ENCODE measurements around the gene TFB1M. TPM values are rescaled to one million over a fixed set of nuclear protein-coding genes. Genes with fewer than 3 reads are reported as not detected.

The TFB1M gene
- total and polyA plus RNA-seq, 9 of the 15 experiments (the other 6 are each of a cell fraction or from before 2014, with no cell fraction given) = 34.6 to 145 (median 40.4) TPM

DNA sequence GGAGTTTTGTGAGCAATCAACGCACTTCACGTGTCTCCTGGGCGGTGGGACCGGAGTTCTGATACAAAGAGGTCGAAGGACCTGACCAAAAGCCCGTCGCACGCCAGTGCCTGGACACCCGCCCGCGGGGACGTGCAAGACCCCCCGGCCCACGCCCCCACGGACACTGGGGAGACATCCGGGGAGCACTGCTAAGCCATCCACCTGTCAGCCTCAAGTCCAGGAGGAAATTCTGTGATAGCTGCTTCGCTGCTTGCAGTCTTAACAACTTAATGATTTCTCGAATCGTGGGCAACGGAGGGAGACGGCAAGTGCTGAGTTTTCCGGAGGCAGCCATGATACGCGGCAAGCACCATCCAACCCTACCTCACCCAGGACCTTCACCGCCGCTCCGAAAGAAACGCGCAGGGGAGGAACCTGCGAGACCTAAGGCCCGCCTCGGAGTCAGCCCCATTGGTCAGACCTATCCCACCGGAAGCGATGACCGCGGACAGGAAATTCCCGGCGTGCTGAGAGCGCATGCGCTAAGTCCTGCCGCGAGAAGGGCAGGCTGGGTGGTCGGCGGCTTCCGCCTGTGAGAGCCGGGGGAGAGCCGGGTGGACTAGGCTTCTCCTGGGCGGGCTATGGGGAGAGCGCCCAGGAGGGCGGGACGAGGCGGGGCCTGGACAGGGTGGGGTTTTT is at the start of gene TFB1M (continued):
- TF ChIP-seq, protein P1, sequence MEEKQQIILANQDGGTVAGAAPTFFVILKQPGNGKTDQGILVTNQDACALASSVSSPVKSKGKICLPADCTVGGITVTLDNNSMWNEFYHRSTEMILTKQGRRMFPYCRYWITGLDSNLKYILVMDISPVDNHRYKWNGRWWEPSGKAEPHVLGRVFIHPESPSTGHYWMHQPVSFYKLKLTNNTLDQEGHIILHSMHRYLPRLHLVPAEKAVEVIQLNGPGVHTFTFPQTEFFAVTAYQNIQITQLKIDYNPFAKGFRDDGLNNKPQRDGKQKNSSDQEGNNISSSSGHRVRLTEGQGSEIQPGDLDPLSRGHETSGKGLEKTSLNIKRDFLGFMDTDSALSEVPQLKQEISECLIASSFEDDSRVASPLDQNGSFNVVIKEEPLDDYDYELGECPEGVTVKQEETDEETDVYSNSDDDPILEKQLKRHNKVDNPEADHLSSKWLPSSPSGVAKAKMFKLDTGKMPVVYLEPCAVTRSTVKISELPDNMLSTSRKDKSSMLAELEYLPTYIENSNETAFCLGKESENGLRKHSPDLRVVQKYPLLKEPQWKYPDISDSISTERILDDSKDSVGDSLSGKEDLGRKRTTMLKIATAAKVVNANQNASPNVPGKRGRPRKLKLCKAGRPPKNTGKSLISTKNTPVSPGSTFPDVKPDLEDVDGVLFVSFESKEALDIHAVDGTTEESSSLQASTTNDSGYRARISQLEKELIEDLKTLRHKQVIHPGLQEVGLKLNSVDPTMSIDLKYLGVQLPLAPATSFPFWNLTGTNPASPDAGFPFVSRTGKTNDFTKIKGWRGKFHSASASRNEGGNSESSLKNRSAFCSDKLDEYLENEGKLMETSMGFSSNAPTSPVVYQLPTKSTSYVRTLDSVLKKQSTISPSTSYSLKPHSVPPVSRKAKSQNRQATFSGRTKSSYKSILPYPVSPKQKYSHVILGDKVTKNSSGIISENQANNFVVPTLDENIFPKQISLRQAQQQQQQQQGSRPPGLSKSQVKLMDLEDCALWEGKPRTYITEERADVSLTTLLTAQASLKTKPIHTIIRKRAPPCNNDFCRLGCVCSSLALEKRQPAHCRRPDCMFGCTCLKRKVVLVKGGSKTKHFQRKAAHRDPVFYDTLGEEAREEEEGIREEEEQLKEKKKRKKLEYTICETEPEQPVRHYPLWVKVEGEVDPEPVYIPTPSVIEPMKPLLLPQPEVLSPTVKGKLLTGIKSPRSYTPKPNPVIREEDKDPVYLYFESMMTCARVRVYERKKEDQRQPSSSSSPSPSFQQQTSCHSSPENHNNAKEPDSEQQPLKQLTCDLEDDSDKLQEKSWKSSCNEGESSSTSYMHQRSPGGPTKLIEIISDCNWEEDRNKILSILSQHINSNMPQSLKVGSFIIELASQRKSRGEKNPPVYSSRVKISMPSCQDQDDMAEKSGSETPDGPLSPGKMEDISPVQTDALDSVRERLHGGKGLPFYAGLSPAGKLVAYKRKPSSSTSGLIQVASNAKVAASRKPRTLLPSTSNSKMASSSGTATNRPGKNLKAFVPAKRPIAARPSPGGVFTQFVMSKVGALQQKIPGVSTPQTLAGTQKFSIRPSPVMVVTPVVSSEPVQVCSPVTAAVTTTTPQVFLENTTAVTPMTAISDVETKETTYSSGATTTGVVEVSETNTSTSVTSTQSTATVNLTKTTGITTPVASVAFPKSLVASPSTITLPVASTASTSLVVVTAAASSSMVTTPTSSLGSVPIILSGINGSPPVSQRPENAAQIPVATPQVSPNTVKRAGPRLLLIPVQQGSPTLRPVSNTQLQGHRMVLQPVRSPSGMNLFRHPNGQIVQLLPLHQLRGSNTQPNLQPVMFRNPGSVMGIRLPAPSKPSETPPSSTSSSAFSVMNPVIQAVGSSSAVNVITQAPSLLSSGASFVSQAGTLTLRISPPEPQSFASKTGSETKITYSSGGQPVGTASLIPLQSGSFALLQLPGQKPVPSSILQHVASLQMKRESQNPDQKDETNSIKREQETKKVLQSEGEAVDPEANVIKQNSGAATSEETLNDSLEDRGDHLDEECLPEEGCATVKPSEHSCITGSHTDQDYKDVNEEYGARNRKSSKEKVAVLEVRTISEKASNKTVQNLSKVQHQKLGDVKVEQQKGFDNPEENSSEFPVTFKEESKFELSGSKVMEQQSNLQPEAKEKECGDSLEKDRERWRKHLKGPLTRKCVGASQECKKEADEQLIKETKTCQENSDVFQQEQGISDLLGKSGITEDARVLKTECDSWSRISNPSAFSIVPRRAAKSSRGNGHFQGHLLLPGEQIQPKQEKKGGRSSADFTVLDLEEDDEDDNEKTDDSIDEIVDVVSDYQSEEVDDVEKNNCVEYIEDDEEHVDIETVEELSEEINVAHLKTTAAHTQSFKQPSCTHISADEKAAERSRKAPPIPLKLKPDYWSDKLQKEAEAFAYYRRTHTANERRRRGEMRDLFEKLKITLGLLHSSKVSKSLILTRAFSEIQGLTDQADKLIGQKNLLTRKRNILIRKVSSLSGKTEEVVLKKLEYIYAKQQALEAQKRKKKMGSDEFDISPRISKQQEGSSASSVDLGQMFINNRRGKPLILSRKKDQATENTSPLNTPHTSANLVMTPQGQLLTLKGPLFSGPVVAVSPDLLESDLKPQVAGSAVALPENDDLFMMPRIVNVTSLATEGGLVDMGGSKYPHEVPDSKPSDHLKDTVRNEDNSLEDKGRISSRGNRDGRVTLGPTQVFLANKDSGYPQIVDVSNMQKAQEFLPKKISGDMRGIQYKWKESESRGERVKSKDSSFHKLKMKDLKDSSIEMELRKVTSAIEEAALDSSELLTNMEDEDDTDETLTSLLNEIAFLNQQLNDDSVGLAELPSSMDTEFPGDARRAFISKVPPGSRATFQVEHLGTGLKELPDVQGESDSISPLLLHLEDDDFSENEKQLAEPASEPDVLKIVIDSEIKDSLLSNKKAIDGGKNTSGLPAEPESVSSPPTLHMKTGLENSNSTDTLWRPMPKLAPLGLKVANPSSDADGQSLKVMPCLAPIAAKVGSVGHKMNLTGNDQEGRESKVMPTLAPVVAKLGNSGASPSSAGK (IDR thresholded peaks at IDR 0.05) = peak; percentile 39; the same call in 1 of the 2 replicates
- TF ChIP-seq PTRF (tag; IDR thresholded peaks at IDR 0.05) (no peak), ZBTB12 (CRISPR knock-in tag; IDR thresholded peaks at IDR 0.05) (no peak), ERF (CRISPR knock-in tag; IDR thresholded peaks at IDR 0.05) (no peak), SMARCB1 (IDR thresholded peaks at IDR 0.05; ENCODE audit: insufficient read length, low read depth) (no peak), ILK (tag; IDR thresholded peaks at IDR 0.05; ENCODE audit: borderline replicate concordance, low read depth) (no peak)
- TF ChIP-seq, protein P2, sequence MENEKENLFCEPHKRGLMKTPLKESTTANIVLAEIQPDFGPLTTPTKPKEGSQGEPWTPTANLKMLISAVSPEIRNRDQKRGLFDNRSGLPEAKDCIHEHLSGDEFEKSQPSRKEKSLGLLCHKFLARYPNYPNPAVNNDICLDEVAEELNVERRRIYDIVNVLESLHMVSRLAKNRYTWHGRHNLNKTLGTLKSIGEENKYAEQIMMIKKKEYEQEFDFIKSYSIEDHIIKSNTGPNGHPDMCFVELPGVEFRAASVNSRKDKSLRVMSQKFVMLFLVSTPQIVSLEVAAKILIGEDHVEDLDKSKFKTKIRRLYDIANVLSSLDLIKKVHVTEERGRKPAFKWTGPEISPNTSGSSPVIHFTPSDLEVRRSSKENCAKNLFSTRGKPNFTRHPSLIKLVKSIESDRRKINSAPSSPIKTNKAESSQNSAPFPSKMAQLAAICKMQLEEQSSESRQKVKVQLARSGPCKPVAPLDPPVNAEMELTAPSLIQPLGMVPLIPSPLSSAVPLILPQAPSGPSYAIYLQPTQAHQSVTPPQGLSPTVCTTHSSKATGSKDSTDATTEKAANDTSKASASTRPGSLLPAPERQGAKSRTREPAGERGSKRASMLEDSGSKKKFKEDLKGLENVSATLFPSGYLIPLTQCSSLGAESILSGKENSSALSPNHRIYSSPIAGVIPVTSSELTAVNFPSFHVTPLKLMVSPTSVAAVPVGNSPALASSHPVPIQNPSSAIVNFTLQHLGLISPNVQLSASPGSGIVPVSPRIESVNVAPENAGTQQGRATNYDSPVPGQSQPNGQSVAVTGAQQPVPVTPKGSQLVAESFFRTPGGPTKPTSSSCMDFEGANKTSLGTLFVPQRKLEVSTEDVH (IDR thresholded peaks at IDR 0.05; ENCODE audit: low read depth, partially characterized antibody) = peak; percentile 19
